ENCODE data around the gene OLFML1.

The OLFML1 gene

GRCh38 chr11:7552666-7553065 lies 67.4 kb downstream of the OLFML1 start:
- no peak for DNase-seq (ENCODE audit: low spot score)
- in situ Hi-C loops (cut with MboI; ENCODE audit: low sequenced_read_pairs, unreplicated experiment) = no loop called here
- TF ChIP-seq CTCF (IDR thresholded peaks at IDR 0.05; ENCODE audit: borderline replicate concordance, control extremely low read depth, extremely low read depth, insufficient read depth, missing control alignments) = no peak

DNA sequence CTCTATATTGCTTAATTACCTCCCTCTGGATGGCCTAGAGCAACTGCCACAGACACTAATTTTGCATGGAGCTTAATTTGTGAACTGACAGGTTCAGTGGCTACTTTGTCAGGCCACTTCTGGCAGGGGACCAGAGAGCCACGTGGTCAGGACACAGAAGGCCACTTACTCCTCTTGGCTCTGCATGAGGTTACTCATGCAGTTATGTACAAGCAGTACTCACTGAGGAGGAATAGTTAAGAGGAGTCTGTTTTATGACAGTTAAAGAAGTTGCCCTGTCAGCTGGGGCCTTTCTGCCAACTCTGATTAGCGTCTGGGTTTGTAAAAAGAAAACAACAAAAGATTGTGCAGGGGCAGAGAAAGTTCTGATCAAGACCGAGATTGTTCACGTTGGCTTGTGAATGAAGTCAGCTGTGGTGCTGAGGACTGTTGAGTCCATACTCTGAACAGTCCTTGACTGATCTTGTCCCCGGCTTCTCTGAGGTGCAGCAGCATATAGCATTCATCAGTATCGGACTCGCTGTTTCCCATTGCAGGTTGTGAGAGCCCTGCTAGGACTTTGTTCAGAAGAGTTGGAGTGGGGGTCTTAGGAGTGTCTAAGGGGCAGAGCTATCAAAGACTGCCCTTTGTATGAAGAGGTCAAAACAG lies 69.9 kb downstream of the OLFML1 start:
- no peak for TF ChIP-seq CTCF (IDR thresholded peaks at IDR 0.05; ENCODE audit: borderline replicate concordance, control extremely low read depth, extremely low read depth, insufficient read depth, missing control alignments)
- in situ Hi-C loops (cut with MboI; ENCODE audit: low sequenced_read_pairs, unreplicated experiment) = no loop called here
- no peak for DNase-seq (ENCODE audit: low spot score)

GRCh38 chr11:7558046-7558445 lies 72.7 kb downstream of the OLFML1 start:
- no peak for DNase-seq (ENCODE audit: low spot score)
- in situ Hi-C loops (cut with MboI; ENCODE audit: low sequenced_read_pairs, unreplicated experiment) = no loop called here
- TF ChIP-seq CTCF (IDR thresholded peaks at IDR 0.05; ENCODE audit: borderline replicate concordance, control extremely low read depth, extremely low read depth, insufficient read depth, missing control alignments) = no peak

DNA sequence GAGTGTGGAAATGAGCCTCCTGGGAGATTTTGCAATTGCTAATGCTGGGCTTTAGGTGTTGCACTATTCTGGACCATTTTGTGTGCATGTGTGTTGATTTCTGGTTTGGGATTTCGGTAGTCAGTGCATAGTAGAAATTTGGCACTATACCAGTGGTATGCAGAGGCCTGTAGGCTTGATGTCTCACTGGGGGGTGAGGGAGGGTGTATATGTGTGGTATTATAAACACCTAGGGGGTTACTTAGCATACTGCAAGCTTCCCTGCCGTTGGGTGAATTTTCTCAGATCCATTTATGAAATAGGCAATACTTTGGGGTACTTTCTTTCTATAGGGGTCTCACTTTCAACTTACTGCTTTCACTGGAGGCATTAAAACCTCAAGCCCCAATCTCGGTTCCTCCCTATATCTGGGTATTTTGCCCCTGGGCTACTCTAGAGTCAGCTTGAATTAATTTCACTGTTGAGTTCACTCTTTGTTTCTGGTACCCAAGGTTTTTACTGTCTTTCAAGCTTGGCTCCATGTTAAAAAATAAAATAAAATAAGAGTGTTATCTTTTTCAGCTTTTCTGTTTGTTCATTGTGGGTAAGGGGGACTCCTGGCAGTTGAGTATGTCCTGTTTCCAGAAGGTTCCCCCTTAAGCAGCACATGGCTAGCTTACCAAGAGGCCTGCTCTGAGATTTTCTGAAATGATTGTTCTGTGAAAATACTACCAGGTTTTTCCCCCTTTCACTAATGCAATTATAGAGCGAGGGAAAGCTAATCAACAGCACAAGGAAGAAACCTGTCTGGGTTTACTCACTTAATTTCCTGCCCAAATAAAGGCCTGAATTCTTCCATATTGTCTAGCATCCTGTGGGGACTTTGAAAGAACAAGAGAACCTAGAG lies 74.3 kb downstream of the OLFML1 start:
- in situ Hi-C loops (cut with MboI; ENCODE audit: low sequenced_read_pairs, unreplicated experiment) = no loop called here
- no peak for DNase-seq (ENCODE audit: low spot score)
- no peak for TF ChIP-seq CTCF (IDR thresholded peaks at IDR 0.05; ENCODE audit: borderline replicate concordance, control extremely low read depth, extremely low read depth, insufficient read depth, missing control alignments)

Measured in GM13976 (cell line).